Measurements from ENCODE around the gene ADAMTS16. TPM values are rescaled to one million over a fixed set of nuclear protein-coding genes. Genes with fewer than 3 reads are reported as not detected.

ADAMTS16 gene
- total RNA-seq, 3 donors from 2014 or later, result 0.15 to 1.3 (median 0.33) TPM

GRCh38 chr5:5309645-5310044 is 169.5 kb downstream of the ADAMTS16 start:
- Histone ChIP-seq H3K27ac (no peak overlapping the region), H3K36me3 (no peaks in the 10 kb centered on the region), H3K4me3 (no peak overlapping the region), H3K27me3 (no peaks in the 10 kb centered on the region), H3K9me3 (no peaks in the 10 kb centered on the region), H3K4me1 (no peaks in the 10 kb centered on the region)
- no peak for TF ChIP-seq CTCF (IDR thresholded peaks at IDR 0.05)
- no peak for DNase-seq (ENCODE audit: low spot score in 2 of 2)
- intact Hi-C loops (cut with DNase I; ENCODE audit: low total_unique reads), result loop anchor here (10.0 kb wide), 1 partner anchor 625 kb away; no protein-coding TSS in a partner anchor

- TF ChIP-seq POLR2A (IDR thresholded peaks at IDR 0.05), result no peak
- TF ChIP-seq POLR2AphosphoS5 (IDR thresholded peaks at IDR 0.05), result no peak
- TF ChIP-seq CTCF (IDR thresholded peaks at IDR 0.05), result no peak
- Histone ChIP-seq H3K27ac (no peak overlapping the region), H3K9me3 (no peaks in the 10 kb centered on the region), H3K27me3 (no peaks in the 10 kb centered on the region), H3K4me1 (no peaks in the 10 kb centered on the region), H3K36me3 (no peaks in the 10 kb centered on the region), H3K4me3 (no peak overlapping the region)
- intact Hi-C loops (cut with DNase I; ENCODE audit: low total_unique reads), result no loop called here
- DNase-seq (ENCODE audit: low spot score in 2 of 2), result no peak
Observed at GRCh38 chr5:5313101-5313635, 173.0 kb downstream of the ADAMTS16 start.

GRCh38 chr5:5314166-5314565 is 174.0 kb downstream of the ADAMTS16 start:
- intact Hi-C loops (cut with DNase I; ENCODE audit: low total_unique reads), result no loop called here
- TF ChIP-seq CTCF (IDR thresholded peaks at IDR 0.05) (no peak), POLR2AphosphoS5 (IDR thresholded peaks at IDR 0.05) (no peak), POLR2A (IDR thresholded peaks at IDR 0.05) (no peak)
- no peak overlapping the region for H3K4me3 ChIP-seq
- DNase-seq (ENCODE audit: low spot score in 2 of 2), result no peak
- H3K27ac ChIP-seq, result no peak overlapping the region
- H3K36me3 ChIP-seq, result no peaks in the 10 kb centered on the region
- no peaks in the 10 kb centered on the region for H3K4me1 ChIP-seq
- no peaks in the 10 kb centered on the region for H3K27me3 ChIP-seq
- no peaks in the 10 kb centered on the region for H3K9me3 ChIP-seq

GRCh38 chr5:5314626-5315025 is 174.5 kb downstream of the ADAMTS16 start:
- Histone ChIP-seq H3K9me3 (no peaks in the 10 kb centered on the region), H3K4me3 (no peak overlapping the region), H3K27ac (no peak overlapping the region), H3K27me3 (no peaks in the 10 kb centered on the region), H3K4me1 (no peaks in the 10 kb centered on the region), H3K36me3 (no peaks in the 10 kb centered on the region)
- no peak for TF ChIP-seq POLR2A (IDR thresholded peaks at IDR 0.05)
- no peak for TF ChIP-seq CTCF (IDR thresholded peaks at IDR 0.05)
- TF ChIP-seq POLR2AphosphoS5 (IDR thresholded peaks at IDR 0.05), result no peak
- DNase-seq (ENCODE audit: low spot score in 2 of 2), result no peak
- intact Hi-C loops (cut with DNase I; ENCODE audit: low total_unique reads), result no loop called here

GRCh38 chr5:5315068-5315980 is 175.2 kb downstream of the ADAMTS16 start:
- intact Hi-C loops (cut with DNase I; ENCODE audit: low total_unique reads), result no loop called here
- H3K4me1 ChIP-seq, result no peaks in the 10 kb centered on the region
- TF ChIP-seq POLR2AphosphoS5 (IDR thresholded peaks at IDR 0.05), result no peak
- TF ChIP-seq CTCF (IDR thresholded peaks at IDR 0.05), result no peak
- TF ChIP-seq POLR2A (IDR thresholded peaks at IDR 0.05), result no peak
- H3K27me3 ChIP-seq, result no peaks in the 10 kb centered on the region
- DNase-seq (ENCODE audit: low spot score in 2 of 2), result no peak
- H3K4me3 ChIP-seq, result no peak overlapping the region
- H3K36me3 ChIP-seq, result no peaks in the 10 kb centered on the region
- H3K27ac ChIP-seq, result no peak overlapping the region
- no peaks in the 10 kb centered on the region for H3K9me3 ChIP-seq
